GM19455 (cell line): Measurements from ENCODE around the gene PHLDB1.
"Not testable (repeated sequence)": the region's sequence is repeated elsewhere in the genome, so short reads cannot be mapped to it uniquely, and the experiment has no call there.

Source experiments
- ATAC-seq: cut with Tn5 transposase; IDR thresholded peaks from one replicate; pipeline ENCODE4 v1.9.1; 2021; ENCODE audit not compliant: unreplicated experiment

PHLDB1 gene

GRCh38 chr11:118605116-118605867, 2.1 kb upstream of the PHLDB1 start:
- ATAC-seq, result no peak

- ATAC-seq, result no peak
Measured at GRCh38 chr11:118606157-118606843, 1.1 kb upstream of the PHLDB1 start.

- ATAC-seq, result no peak
Measured at GRCh38 chr11:118606844-118607228, 579 bp upstream of the PHLDB1 start.

- ATAC-seq, result no peak
Measured at GRCh38 chr11:118608360-118609227, 1.2 kb downstream of the PHLDB1 start.

GRCh38 chr11:118609380-118610224, 2.2 kb downstream of the PHLDB1 start:
- no peak for ATAC-seq

- no peak for ATAC-seq
Measured at GRCh38 chr11:118610225-118610772, 2.9 kb downstream of the PHLDB1 start.

GRCh38 chr11:118610773-118611432, 3.5 kb downstream of the PHLDB1 start:
- no peak for ATAC-seq

- not testable (repeated sequence) for ATAC-seq
Measured at GRCh38 chr11:118611433-118611795, 4.0 kb downstream of the PHLDB1 start.

GRCh38 chr11:118612378-118612777, 5.0 kb downstream of the PHLDB1 start:
- ATAC-seq, result no peak

GRCh38 chr11:118614511-118614910, 7.1 kb downstream of the PHLDB1 start:
- ATAC-seq, result no peak

GRCh38 chr11:118615282-118615975, 8.0 kb downstream of the PHLDB1 start:
- no peak for ATAC-seq

- no peak for ATAC-seq
Measured at GRCh38 chr11:118615976-118616371, 8.6 kb downstream of the PHLDB1 start.

- no peak for ATAC-seq
Measured at GRCh38 chr11:118618115-118618990, 10.9 kb downstream of the PHLDB1 start.

- ATAC-seq, result no peak
Measured at GRCh38 chr11:118618991-118619375, 11.6 kb downstream of the PHLDB1 start.

GRCh38 chr11:118619444-118620197, 12.2 kb downstream of the PHLDB1 start:
- ATAC-seq, result no peak

- ATAC-seq, result no peak
Measured at GRCh38 chr11:118620529-118621070, 13.2 kb downstream of the PHLDB1 start.

GRCh38 chr11:118621071-118621783, 13.8 kb downstream of the PHLDB1 start:
- ATAC-seq, result no peak
